Thyroid gland (tissue), 4 donors: Measurements from ENCODE around the gene TMEM255B. TPM values are rescaled to one million over a fixed set of nuclear protein-coding genes. Genes with fewer than 3 reads are reported as not detected.

Experiments used
- DNase-seq, 2 donors: peaks; one replicate each; pipeline ENCODE4 v3.0.0-alpha.2; 2019
- H3K27ac ChIP-seq, 3 donors: fragments of 200-600 bp; sonication (generic); 1 replicate in 2 of 3; 2 replicates in 1 of 3; pipeline ENCODE4 v1.5.1; 2016 to 2019; ENCODE audit warnings: mild to moderate bottlenecking in 1 of 3, moderate library complexity in 1 of 3
- H3K27me3 ChIP-seq: fragments of 200-600 bp; sonication (generic); one replicate; pipeline ENCODE4 v1.5.1; 2019
- H3K36me3 ChIP-seq, 2 donors: fragments of 200-600 bp; sonication (generic); one replicate each; pipeline ENCODE4 v1.5.1; 2016 to 2019
- H3K4me1 ChIP-seq, 2 donors: fragments of 200-600 bp; sonication (generic); one replicate each; pipeline ENCODE4 v1.5.1; 2017 to 2019
- H3K4me3 ChIP-seq, 3 donors: fragments of 200-600 bp; sonication (generic); replicated peaks in 1 of 3; 1 replicate in 2 of 3; 2 replicates in 1 of 3; pipeline ENCODE4 v1.5.1; 2016; ENCODE audit warnings: mild to moderate bottlenecking in 1 of 3
- H3K9me3 ChIP-seq: fragments of 200-600 bp; sonication (generic); one replicate; pipeline ENCODE4 v1.5.1; 2017
- POLR2A ChIP-seq, 2 donors: fragments of 450-650 bp; IDR thresholded peaks; one replicate each; pipeline ENCODE4 v1.6.1; 2017; ENCODE audit warnings: antibody characterized with exemption in 2 of 2, mild to moderate bottlenecking in 2 of 2, moderate library complexity in 1 of 2
- WGBS, 2 donors: methylation state at CpG; one replicate each; pipeline ENCODE4 v1.1.5; 2017; 5-methylcytosine and 5-hydroxymethylcytosine counted together
- intact Hi-C: fragments of 100-400 bp; cut with DNase I; formaldehyde crosslinking; loops from one replicate; pipeline ENCODE4 v1.15.1; 2023
- total RNA-seq, 4 donors: library from RNA; depleted of rRNA; stranded (reverse); fragments of >200 nt; gene quantifications; one replicate each; pipeline ENCODE4 v1.2.3, GENCODE V29; 2016
- TF ChIP-seq, protein P1 (sequence below), 6 experiments: fragments of 200-600 bp in 3 of 6; fragments of 450-650 bp in 3 of 6; sonication (generic) in 3 of 6; IDR thresholded peaks; one replicate each; pipeline ENCODE4 v1.5.1; 2016 to 2019; ENCODE audit warnings: antibody characterized with exemption in 6 of 6, mild to moderate bottlenecking in 2 of 6, inconsistent platforms in 1 of 6, moderate library complexity in 1 of 6

TMEM255B gene
- total RNA-seq, 4 donors from 2014 or later: 6.1 to 9.2 (median 8.3) TPM

DNA sequence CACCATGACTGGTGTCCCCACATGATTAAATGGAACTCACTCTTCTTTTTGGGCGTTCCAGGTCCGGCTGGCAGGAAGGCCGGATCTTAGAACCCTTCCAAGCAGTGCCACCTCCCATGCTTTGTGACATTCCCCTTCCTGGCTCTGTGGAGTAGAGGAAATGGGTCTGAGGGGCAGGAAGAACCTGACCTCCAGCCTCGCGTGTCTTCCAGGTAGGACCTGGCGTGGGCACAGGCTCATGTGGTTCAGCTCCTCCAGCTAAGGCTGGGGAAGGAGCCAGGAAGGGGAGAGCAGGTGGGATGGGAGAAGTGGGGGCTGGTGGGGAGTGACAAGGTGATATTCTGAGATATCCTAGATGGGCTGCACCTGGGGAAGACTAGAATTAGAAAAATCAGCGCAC is 2.1 kb downstream of the TMEM255B start:
- Histone ChIP-seq H3K27ac (no peak overlapping the region), H3K27me3 (no peaks in the 10 kb centered on the region)

DNA sequence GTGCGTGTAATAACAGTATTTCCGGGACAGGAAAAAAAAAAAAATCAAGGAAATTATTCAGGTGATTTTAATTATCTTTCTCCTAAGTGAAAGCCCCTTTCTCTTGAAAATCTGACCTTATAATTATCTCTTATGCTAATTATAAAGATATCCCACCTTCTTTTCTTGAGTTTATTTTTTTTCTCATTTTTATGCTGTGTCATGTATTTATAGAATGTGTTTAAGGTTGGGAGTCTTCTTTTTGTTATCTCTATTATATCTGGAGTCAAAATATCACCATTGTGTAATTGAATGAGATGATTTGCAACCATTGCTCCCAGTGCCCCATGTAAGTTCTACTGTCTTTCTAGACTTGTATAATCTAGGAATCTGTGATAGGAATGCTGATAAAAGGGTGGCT is 3.0 kb downstream of the TMEM255B start:
- TF ChIP-seq POLR2A (IDR thresholded peaks at IDR 0.05): no peak
- TF ChIP-seq, protein P1, sequence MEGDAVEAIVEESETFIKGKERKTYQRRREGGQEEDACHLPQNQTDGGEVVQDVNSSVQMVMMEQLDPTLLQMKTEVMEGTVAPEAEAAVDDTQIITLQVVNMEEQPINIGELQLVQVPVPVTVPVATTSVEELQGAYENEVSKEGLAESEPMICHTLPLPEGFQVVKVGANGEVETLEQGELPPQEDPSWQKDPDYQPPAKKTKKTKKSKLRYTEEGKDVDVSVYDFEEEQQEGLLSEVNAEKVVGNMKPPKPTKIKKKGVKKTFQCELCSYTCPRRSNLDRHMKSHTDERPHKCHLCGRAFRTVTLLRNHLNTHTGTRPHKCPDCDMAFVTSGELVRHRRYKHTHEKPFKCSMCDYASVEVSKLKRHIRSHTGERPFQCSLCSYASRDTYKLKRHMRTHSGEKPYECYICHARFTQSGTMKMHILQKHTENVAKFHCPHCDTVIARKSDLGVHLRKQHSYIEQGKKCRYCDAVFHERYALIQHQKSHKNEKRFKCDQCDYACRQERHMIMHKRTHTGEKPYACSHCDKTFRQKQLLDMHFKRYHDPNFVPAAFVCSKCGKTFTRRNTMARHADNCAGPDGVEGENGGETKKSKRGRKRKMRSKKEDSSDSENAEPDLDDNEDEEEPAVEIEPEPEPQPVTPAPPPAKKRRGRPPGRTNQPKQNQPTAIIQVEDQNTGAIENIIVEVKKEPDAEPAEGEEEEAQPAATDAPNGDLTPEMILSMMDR (IDR thresholded peaks at IDR 0.05): no peak
- Histone ChIP-seq H3K27ac (no peak overlapping the region), H3K4me3 (no peak overlapping the region), H3K4me1 (peaks cover 7 to 15% of the 10 kb centered on the region in 2 donors), H3K36me3 (no peaks in the 10 kb centered on the region), H3K27me3 (no peaks in the 10 kb centered on the region), H3K9me3 (no peaks in the 10 kb centered on the region)
- intact Hi-C loops: no loop called here
- WGBS, 2 donors: 78 to 79% methylated on average over 2 of the region's 2 CpGs
- no peak for DNase-seq

More for the DNA sequence above, 2.1 kb downstream of the TMEM255B start:
- H3K36me3 ChIP-seq: no peaks in the 10 kb centered on the region
- no peaks in the 10 kb centered on the region for H3K9me3 ChIP-seq
- peaks cover 7 to 15% of the 10 kb centered on the region in 2 donors for H3K4me1 ChIP-seq
- WGBS, 2 donors: 81 to 88% methylated on average over 7 of the region's 7 CpGs
- TF ChIP-seq, protein P1 (IDR thresholded peaks at IDR 0.05): no peak
- no peak for TF ChIP-seq POLR2A (IDR thresholded peaks at IDR 0.05)
- DNase-seq: no peak
- intact Hi-C loops: no loop called here
- H3K4me3 ChIP-seq: no peak overlapping the region

DNA sequence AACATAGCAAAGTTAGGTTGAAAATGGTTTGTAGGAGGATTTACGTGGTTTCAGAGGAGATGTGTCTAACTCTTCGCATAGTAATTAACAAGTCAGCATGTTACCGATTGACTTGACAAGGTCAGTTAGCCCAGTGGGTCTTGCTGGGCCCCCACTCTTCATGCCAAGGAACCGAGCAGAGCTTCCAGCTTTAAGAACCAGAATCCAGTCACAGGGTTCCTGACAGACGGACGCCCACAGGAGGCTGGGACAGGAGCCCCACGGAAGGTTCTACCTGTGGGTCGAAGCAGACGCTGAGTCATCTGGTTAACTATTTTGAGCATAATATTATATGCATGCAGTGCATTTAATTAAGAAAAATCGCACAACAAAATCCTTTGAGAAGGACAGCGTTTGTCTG is 3.5 kb downstream of the TMEM255B start:
- H3K4me3 ChIP-seq: no peak overlapping the region
- H3K4me1 ChIP-seq: peaks cover 7 to 15% of the 10 kb centered on the region in 2 donors
- H3K27ac ChIP-seq: no peak overlapping the region
- H3K9me3 ChIP-seq: no peaks in the 10 kb centered on the region
- WGBS, 2 donors: 84 to 88% methylated on average over 11 of the region's 11 CpGs
- intact Hi-C loops: no loop called here
- no peaks in the 10 kb centered on the region for H3K27me3 ChIP-seq
- H3K36me3 ChIP-seq: no peaks in the 10 kb centered on the region
- no peak for TF ChIP-seq POLR2A (IDR thresholded peaks at IDR 0.05)
- TF ChIP-seq, protein P1 (IDR thresholded peaks at IDR 0.05): no peak
- DNase-seq: no peak

DNA sequence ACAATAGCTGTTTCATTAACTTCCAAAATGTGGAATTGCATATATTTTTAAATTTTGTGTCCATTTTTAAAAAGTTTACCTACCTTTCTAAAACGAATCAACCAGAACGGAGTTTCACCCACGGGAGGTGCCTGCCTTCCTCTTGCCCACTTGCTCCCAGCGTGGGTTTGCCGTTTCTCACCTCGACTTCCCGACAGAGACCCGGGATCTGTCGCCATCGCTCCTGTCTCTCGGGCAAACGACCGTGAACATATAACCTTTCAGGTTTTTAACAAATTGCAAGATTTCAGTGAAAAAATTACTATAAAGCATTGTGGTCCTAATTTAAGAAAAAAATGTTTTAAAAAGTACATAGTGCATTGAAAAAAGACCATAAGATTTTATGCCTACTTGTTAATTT is 4.2 kb downstream of the TMEM255B start:
- Histone ChIP-seq H3K36me3 (no peaks in the 10 kb centered on the region), H3K9me3 (no peaks in the 10 kb centered on the region), H3K4me1 (peaks cover 6 to 10% of the 10 kb centered on the region in 2 donors), H3K4me3 (no peak overlapping the region), H3K27me3 (no peaks in the 10 kb centered on the region), H3K27ac (no peak overlapping the region)
- intact Hi-C loops: no loop called here
- 85 to 88% methylated on average over 13 of the region's 13 CpGs for WGBS, 2 donors
- DNase-seq: no peak
- no peak for TF ChIP-seq POLR2A (IDR thresholded peaks at IDR 0.05)

DNA sequence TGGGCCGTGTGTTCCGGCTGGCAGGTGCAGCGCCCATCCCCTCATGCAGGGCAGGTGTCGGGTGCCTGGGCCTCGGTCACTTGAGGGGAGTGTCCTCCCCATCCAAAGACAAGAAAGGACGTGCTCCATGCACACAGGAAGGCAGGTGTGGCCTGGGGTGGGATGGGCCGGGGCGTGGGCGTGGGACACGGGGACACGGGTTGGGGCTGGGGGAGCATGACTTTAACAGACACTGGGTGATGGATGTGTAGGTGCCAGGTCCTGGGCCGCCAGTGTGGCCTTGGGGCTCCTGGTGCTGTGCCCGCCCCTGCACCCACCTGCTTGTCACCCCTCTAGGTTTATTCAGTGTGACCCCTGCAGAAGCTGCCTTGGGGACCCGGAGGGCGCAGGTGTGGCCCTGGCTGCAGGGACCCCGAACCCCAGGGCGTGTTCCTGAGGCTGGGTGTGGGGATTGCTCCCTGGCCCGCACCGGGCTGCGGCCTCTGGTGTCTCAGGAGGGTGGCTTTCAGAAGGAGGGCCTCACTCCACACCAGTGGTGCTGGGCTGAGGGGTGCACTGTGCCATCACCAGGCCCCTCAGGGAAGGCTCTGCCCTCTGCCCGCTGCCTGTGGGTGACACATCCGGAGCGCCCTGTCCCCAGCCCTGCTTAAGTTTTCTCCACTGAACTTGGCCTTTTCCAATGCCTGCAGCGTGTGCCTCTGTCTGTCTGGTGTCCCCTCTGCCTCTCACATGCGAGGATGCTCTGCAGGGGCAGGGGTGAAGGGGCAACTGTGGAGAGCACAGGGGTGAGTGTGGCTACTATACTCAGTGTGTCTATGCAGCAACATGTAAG is 5.2 kb downstream of the TMEM255B start:
- Histone ChIP-seq H3K4me1 (peaks cover 0 to 5% of the 10 kb centered on the region in 2 donors), H3K36me3 (no peaks in the 10 kb centered on the region), H3K27ac (no peak overlapping the region), H3K27me3 (no peaks in the 10 kb centered on the region), H3K4me3 (no peak overlapping the region), H3K9me3 (no peaks in the 10 kb centered on the region)
- DNase-seq: no peak
- 81 to 90% methylated on average over 6 to 16 of the region's 25 CpGs for WGBS, 2 donors
- TF ChIP-seq POLR2A (IDR thresholded peaks at IDR 0.05): no peak
- TF ChIP-seq, protein P1 (IDR thresholded peaks at IDR 0.05): no peak
- intact Hi-C loops: no loop called here
